Tibial nerve (tissue), 4 donors: Measurements from ENCODE around the gene SLC45A3. TPM values are rescaled to one million over a fixed set of nuclear protein-coding genes. Genes with fewer than 3 reads are reported as not detected.
"Not testable (repeated sequence)": the region's sequence is repeated elsewhere in the genome, so short reads cannot be mapped to it uniquely, and the experiment has no call there.

ENCODE experiments used
- DNase-seq, 2 donors: peaks; one replicate each; pipeline ENCODE4 v3.0.0-alpha.2; 2019; ENCODE audit warnings: low spot score in 2 of 2
- H3K27ac ChIP-seq, 4 donors: fragments of 200-600 bp; sonication (generic) in 3 of 4; one replicate each; pipeline ENCODE4 v1.5.1; 2017 to 2019; ENCODE audit warnings: mild to moderate bottlenecking in 1 of 4
- H3K27me3 ChIP-seq, 2 donors: fragments of 200-600 bp; sonication (generic) in 1 of 2; one replicate each; pipeline versions ENCODE4 v1.5.1 to v1.6.0; 2017 to 2019
- H3K36me3 ChIP-seq, 3 donors: fragments of 200-600 bp; sonication (generic); one replicate each; pipeline ENCODE4 v1.5.1; 2018 to 2019
- H3K4me1 ChIP-seq, 4 donors: fragments of 200-600 bp; sonication (generic) in 3 of 4; one replicate each; pipeline ENCODE4 v1.5.1; 2017 to 2019
- H3K4me3 ChIP-seq, 4 donors: fragments of 200-600 bp; sonication (generic) in 3 of 4; one replicate each; pipeline ENCODE4 v1.5.1; 2017 to 2019; ENCODE audit warnings: mild to moderate bottlenecking in 1 of 4, moderate library complexity in 1 of 4
- H3K9me3 ChIP-seq, 4 donors: fragments of 200-600 bp; sonication (generic) in 3 of 4; one replicate each; pipeline ENCODE4 v1.5.1; 2017 to 2019
- EP300 ChIP-seq, 2 donors: sonication (generic); formaldehyde crosslinking; IDR thresholded peaks; one replicate each; pipeline ENCODE4 v1.6.1; 2017; ENCODE audit warnings: antibody characterized with exemption in 2 of 2, mild to moderate bottlenecking in 1 of 2
- POLR2A ChIP-seq, 2 donors: fragments of 450-650 bp; IDR thresholded peaks; one replicate each; pipeline ENCODE4 v1.6.1; 2017; ENCODE audit warnings: antibody characterized with exemption in 2 of 2, mild to moderate bottlenecking in 2 of 2, moderate library complexity in 2 of 2
- WGBS, 2 donors: methylation state at CpG; one replicate each; pipeline ENCODE4 v1.1.5; 2018; 5-methylcytosine and 5-hydroxymethylcytosine counted together
- total RNA-seq, 4 donors: library from RNA; depleted of rRNA; stranded (reverse); fragments of >200 nt; gene quantifications; one replicate each; pipeline ENCODE4 v1.1.0, GENCODE V29; 2016
- TF ChIP-seq, protein P1 (sequence below), 5 experiments: fragments of 200-600 bp in 3 of 5; fragments of 450-650 bp in 2 of 5; sonication (generic) in 3 of 5; IDR thresholded peaks; one replicate each; pipeline ENCODE4 v1.5.1; 2016 to 2019; ENCODE audit warnings: antibody characterized with exemption in 5 of 5, mild to moderate bottlenecking in 3 of 5, moderate library complexity in 2 of 5

Gene SLC45A3
- total RNA-seq, 4 donors from 2014 or later: 0.44 to 2.9 (median 1.3) TPM

GRCh38 chr1:205637854-205638468, 42.3 kb downstream of the SLC45A3 start:
- Histone ChIP-seq H3K27ac (no peak overlapping the region), H3K9me3 (no peaks in the 10 kb centered on the region), H3K27me3 (no peaks in the 10 kb centered on the region), H3K36me3 (no peaks in the 10 kb centered on the region), H3K4me1 (peaks cover 0 to 20% (median 4%) of the 10 kb centered on the region in 4 donors), H3K4me3 (no peak overlapping the region)
- TF ChIP-seq EP300 (IDR thresholded peaks at IDR 0.05) (no peak), POLR2A (IDR thresholded peaks at IDR 0.05) (no peak)
- TF ChIP-seq, protein P1, sequence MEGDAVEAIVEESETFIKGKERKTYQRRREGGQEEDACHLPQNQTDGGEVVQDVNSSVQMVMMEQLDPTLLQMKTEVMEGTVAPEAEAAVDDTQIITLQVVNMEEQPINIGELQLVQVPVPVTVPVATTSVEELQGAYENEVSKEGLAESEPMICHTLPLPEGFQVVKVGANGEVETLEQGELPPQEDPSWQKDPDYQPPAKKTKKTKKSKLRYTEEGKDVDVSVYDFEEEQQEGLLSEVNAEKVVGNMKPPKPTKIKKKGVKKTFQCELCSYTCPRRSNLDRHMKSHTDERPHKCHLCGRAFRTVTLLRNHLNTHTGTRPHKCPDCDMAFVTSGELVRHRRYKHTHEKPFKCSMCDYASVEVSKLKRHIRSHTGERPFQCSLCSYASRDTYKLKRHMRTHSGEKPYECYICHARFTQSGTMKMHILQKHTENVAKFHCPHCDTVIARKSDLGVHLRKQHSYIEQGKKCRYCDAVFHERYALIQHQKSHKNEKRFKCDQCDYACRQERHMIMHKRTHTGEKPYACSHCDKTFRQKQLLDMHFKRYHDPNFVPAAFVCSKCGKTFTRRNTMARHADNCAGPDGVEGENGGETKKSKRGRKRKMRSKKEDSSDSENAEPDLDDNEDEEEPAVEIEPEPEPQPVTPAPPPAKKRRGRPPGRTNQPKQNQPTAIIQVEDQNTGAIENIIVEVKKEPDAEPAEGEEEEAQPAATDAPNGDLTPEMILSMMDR (IDR thresholded peaks at IDR 0.05): no peak
- no peak for DNase-seq
- 93 to 94% methylated on average over 9 of the region's 9 CpGs for WGBS, 2 donors

GRCh38 chr1:205636732-205637131, 43.6 kb downstream of the SLC45A3 start:
- Histone ChIP-seq H3K4me1 (peaks cover 0 to 27% (median 8%) of the 10 kb centered on the region in 4 donors), H3K36me3 (no peaks in the 10 kb centered on the region), H3K27me3 (no peaks in the 10 kb centered on the region), H3K4me3 (no peak overlapping the region), H3K27ac (peak overlapping the region in 2 of 4 donors; percentile 27 to 58), H3K9me3 (no peaks in the 10 kb centered on the region)
- WGBS, 2 donors: 9 to 12% methylated on average over 4 of the region's 4 CpGs
- DNase-seq: no peak
- TF ChIP-seq EP300 (IDR thresholded peaks at IDR 0.05) (no peak), POLR2A (IDR thresholded peaks at IDR 0.05) (no peak)
- TF ChIP-seq, protein P1 (IDR thresholded peaks at IDR 0.05): no peak

DNA sequence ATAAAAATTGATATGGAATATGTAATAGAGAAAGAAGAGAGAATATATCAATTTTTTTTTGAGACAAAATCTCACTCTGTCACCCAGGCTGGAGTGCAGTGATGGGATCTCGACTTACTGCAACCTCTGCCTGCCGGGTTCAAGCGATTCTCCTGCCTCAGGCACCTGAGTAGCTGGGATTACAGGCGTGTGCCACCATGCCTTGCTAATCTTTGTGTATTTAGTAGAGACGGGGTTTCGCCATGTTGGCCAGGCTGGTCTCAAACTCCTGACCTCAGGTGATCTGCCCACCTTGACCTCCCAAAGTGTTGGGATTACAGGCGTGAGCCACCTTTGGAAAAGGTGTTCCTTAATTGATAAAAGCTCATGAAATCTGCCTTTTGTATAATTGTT, 44.2 kb downstream of the SLC45A3 start:
- not testable (repeated sequence) for H3K27ac ChIP-seq, DNase-seq, H3K4me3 ChIP-seq, H3K9me3 ChIP-seq, H3K36me3 ChIP-seq, H3K27me3 ChIP-seq
- 79 to 82% methylated on average over 7 of the region's 7 CpGs for WGBS, 2 donors
- H3K4me1 ChIP-seq: peaks cover 0 to 27% (median 8%) of the 10 kb centered on the region in 4 donors

- Histone ChIP-seq H3K27ac (peak overlapping the region in 2 of 4 donors; percentile 8 to 97), H3K4me3 (no peak overlapping the region), H3K27me3 (no peaks in the 10 kb centered on the region), H3K36me3 (no peaks in the 10 kb centered on the region), H3K9me3 (no peaks in the 10 kb centered on the region), H3K4me1 (peaks cover 0 to 48% (median 17%) of the 10 kb centered on the region in 4 donors)
- no peak for DNase-seq
- 50 to 58% methylated on average over 6 of the region's 6 CpGs for WGBS, 2 donors
- TF ChIP-seq POLR2A (IDR thresholded peaks at IDR 0.05) (no peak), EP300 (IDR thresholded peaks at IDR 0.05) (no peak)
- TF ChIP-seq, protein P1 (IDR thresholded peaks at IDR 0.05): no peak
Measured at GRCh38 chr1:205633421-205633976, 46.8 kb downstream of the SLC45A3 start.

- H3K4me3 ChIP-seq: peak overlapping the region; percentile 65 to 86 (median 70)
- WGBS, 2 donors: 51 to 54% methylated on average over 3 of the region's 3 CpGs
- H3K27ac ChIP-seq: peak overlapping the region; percentile 88 to 99 (median 96)
Measured at GRCh38 chr1:205632669-205633169, 47.6 kb downstream of the SLC45A3 start.

More at GRCh38 chr1:205632669-205633169, 47.6 kb downstream of the SLC45A3 start:
- no peaks in the 10 kb centered on the region for H3K9me3 ChIP-seq
- H3K27me3 ChIP-seq: no peaks in the 10 kb centered on the region
- no peaks in the 10 kb centered on the region for H3K36me3 ChIP-seq
- no peak for TF ChIP-seq EP300 (IDR thresholded peaks at IDR 0.05)
- TF ChIP-seq POLR2A (IDR thresholded peaks at IDR 0.05): no peak
- TF ChIP-seq, protein P1 (IDR thresholded peaks at IDR 0.05): no peak
- peaks cover 0 to 52% (median 18%) of the 10 kb centered on the region in 4 donors for H3K4me1 ChIP-seq
- DNase-seq: no peak
